Activated T-cell treated with anti-CD3 and anti-CD28 coated beads, Interleukin-2, amount 50 U/mL, for 1 hour (primary cell): Measurements from ENCODE around the gene GCNT4.
"Not testable (repeated sequence)": the region's sequence is repeated elsewhere in the genome, so short reads cannot be mapped to it uniquely, and the experiment has no call there.

Experiments used
- DNase-seq: peaks from one replicate; pipeline ENCODE4 v3.0.0-alpha.2; 2020

The GCNT4 gene, protein sequence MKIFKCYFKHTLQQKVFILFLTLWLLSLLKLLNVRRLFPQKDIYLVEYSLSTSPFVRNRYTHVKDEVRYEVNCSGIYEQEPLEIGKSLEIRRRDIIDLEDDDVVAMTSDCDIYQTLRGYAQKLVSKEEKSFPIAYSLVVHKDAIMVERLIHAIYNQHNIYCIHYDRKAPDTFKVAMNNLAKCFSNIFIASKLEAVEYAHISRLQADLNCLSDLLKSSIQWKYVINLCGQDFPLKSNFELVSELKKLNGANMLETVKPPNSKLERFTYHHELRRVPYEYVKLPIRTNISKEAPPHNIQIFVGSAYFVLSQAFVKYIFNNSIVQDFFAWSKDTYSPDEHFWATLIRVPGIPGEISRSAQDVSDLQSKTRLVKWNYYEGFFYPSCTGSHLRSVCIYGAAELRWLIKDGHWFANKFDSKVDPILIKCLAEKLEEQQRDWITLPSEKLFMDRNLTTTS

GRCh38 chr5:75052192-75053053, at the start of gene GCNT4:
Gene GCNT4 (minus strand): TSS chr5:75052558. CDS start chr5:75030037, 22,521 bp downstream.
- peak; percentile 69 for DNase-seq

- DNase-seq: not testable (repeated sequence)
These were observed 43.6 kb upstream of the GCNT4 start for GRCh38 chr5:75095956-75096355.

- no peak for DNase-seq
These were observed 39.2 kb upstream of the GCNT4 start for GRCh38 chr5:75091597-75091996.

- no peak for DNase-seq
These were observed 37.3 kb upstream of the GCNT4 start for GRCh38 chr5:75089662-75090061.

GRCh38 chr5:75089137-75089536, 36.8 kb upstream of the GCNT4 start:
- no peak for DNase-seq

DNA sequence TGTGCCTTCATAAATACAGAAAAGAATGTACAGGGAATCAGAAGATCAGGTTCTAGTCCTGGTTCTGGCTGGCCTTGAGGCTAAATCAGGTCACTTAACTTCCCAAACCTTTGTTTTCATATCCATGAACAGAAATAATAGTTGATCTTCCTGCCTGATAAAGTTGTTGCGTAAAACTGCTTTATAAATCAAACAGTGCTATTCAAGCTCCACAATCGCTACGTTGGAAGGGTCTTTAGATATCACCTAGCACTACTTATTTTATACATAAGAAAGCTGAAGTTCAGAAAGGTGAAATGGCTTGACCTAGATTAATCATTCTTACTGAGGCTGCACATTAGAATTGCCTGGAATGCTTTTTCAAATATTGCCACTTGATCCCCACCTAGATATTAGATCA, 36.3 kb upstream of the GCNT4 start:
- no peak for DNase-seq

- DNase-seq: no peak
These were observed 29.2 kb upstream of the GCNT4 start for GRCh38 chr5:75081510-75081909.

- not testable (repeated sequence) for DNase-seq
These were observed 27.0 kb upstream of the GCNT4 start for GRCh38 chr5:75079346-75079745.

DNA sequence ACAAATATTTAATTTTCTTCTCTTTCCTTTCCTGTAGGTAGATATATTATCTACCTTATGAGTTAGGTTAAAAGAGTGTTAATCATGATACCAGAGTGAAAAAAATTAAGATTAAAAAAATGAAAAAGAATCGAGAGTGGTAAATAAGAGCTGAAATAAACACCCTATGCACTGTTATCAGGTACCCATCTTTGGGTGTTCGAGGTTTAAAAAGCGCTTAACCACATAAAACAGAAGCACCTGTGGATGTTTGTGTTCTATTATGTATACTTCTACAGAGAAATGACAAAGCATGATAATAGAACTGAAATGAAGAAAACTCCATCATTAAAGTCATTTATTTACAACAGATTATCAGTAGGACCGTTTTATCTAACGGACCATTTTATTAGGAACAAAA, 25.7 kb upstream of the GCNT4 start:
- no peak for DNase-seq

GRCh38 chr5:75072061-75072460, 19.7 kb upstream of the GCNT4 start:
- no peak for DNase-seq

GRCh38 chr5:75071100-75071499, 18.7 kb upstream of the GCNT4 start:
- no peak for DNase-seq

DNA sequence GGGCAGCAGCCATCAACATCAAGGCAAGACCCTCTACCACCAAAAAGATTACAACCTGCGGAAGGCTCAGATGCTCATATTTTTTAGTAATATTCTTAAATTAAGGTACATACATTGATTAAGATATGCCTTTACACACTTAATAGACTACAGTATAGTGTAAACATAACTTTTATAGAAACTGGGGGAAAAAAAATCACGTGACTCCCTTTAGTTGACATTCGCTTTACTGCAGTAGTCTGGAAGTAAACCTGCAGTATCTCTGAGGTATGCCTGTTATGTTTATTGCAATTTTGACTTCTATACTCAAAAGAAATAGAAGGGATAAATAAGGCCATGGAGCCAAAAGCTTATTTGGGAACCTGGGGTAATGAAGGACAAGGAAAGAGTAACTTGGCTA, 15.1 kb upstream of the GCNT4 start:
- DNase-seq: no peak

DNA sequence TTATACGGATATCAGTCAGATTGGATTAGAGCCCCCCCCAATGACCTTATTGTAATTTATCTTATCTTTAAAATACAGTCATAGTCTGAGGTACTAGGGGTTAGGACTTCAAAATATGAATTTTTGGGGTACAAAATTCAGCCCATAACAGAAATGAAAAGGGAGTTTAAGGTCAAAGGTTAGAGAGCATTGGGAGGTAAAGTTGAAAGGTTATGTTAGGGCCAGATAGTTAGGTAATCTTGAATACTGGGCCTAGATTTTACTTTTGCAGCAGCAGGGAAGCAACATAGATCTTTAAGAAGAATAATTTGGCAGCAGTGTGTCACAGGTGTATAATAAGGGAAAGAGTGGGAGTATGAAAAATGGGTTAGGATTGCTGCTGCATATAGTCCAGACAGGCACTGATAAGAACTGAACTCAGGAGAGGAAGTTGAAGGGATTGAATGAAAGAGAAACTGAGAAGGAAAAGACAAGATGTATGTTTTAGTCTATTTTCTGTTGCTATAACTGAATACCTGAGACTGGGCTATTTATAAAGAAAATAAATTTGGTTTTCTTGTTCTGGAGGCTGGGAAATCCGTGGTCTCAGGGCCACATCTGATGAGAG, 10.7 kb upstream of the GCNT4 start:
- DNase-seq: no peak

DNA sequence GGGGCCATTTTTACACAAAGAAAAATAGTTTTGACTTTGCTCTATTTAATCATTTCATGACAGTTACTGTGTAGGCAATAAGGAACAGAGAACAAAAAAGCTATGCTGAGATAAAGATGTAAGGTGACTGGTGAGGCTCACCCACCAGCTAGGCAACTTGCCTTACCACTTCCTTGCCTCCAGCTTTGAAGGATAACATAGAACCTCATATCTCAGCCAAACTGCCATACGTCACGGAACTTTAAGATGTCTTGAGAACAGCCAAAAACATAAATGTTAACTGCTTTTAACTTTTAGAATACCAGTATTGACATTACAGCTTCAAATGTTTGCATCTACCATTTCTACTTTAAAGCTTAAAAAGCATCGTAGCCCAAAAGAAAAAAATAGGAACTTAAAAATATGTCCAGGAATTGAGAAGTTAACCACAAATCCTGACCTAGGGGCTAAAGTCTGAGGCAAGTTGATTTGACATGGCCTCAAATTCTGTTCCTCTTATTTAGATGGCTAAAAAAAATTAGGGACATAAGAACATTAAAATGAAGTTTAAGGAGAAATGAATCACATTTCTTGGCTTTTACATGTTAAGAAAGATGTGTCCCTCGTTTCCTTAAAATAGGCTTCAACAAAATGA, 7.7 kb upstream of the GCNT4 start:
- DNase-seq: no peak

DNA sequence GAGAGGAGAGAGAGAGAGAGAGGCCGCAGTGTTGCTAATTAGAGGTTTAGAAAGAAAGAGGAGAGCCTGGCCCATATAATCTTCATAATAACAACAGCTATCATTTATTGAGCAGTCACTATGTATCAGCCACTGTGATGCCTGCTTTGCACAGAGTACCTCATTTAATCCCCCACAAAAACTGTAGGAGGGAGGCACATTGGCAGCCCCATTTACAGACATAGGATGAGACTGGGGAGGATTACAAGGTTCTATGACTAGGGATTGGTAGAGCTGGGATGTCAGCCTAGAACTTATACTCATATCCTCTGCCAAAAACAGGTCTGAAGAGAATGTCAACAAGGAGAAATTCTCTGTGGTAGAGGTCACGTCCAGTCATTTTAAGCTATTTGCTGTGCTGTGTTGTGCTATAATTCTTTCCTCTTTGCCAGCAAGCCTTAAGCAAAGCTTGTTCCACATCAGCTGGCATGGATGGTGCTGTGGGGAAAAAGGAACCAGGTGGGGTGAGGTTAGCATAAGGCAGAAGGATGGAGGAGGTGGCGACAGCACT, 6.7 kb upstream of the GCNT4 start:
- DNase-seq: no peak

- DNase-seq: no peak
These were observed 5.2 kb upstream of the GCNT4 start for GRCh38 chr5:75057561-75057960.

DNA sequence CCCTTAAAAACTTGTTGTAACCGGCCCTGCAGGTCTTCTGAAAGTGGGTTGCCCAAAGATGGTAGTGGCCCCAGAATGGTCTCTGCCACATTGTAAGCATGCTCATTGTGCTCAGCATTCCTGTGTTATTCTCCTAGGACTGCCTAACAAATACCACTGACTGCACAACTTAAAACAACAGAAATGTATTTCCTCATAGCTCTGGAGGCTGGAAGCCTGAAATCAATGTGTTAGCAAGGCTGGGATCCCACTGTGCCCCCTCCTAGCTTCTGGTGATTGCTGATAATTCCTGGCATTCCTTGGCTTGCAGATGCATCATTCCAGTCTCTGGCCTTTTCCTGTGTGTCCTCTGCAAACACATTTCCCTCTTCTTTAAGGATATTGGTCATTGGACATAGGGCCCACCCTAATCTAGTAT, 3.4 kb upstream of the GCNT4 start:
- DNase-seq: no peak

DNA sequence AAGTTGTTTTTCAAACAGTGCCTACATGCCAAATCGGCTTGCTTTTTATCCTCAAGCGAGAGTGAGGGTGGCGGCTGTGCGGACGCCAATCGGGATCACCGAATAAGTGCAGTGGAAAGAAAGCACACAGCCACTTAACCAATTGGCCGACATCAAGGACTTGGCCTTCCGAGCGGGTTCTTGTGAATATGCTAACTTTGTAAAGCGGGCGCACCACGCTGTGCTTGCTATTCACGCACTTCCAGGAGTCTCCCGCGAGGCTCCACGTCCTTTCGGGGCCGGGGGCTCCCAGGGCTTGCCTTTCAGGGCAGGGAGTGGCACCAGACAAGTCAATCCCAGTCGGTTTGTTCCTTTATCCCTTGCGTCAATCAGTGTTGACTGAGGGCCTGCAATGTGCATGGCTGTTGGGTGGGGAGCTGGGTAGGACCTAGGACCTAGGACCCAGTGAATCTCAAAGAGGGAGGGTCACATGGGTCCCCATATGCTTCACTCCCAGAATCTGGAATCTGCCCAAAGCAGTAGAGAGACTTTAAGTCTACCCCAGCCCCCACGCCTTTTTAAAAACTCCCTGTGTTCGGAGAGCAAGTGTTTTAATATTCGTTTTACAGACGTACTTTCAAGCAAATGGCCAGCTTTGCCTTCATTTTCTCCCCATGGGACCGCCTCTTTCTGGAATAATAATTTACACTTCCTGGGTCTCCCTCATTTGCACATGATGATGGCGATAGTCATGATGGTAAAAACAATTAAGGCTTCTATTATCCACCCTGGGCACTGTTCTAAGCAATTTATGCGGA, 2.0 kb upstream of the GCNT4 start:
- DNase-seq: no peak

DNA sequence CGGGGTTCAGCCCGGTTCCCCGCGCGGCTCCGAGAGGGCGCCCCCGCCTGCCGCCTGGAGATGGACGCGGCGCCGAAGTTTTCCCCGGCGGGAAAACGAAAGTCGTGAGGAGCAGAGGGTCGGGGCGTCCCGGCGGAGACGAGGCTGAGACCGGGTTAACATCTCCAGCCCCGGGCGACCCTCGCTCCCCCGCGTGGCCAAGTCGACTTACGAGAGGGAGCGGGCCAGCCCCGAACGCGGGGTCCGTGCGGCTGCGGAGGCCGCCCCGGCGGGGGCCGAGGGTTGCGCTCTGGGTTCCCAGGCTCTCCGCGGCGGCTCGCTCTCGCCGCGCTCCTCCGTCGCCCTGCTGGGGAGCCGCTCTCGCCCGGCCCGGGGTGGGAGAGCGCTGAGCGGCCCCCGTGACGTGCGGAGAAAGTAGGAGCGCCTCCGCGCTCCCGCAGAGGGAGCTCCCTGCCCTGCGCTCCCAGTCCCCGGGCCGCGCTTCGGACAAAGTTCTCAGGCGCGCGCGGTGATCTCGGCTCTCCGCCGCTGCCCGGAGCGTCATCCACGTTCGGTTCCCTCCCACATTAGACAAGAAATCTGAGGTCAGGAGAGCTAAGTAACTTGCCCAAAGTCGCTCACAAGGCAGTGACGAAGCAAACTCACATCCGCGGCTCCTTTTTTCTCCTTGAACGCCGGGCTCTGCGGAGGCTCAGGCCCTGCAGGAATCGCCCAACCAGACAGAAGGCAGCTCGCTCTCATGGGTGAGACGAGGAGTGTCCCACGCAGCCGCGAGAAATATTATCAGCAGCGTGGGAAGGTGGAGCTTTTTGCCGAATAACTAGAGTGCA, 1.2 kb upstream of the GCNT4 start:
- peak; percentile 72 for DNase-seq

DNA sequence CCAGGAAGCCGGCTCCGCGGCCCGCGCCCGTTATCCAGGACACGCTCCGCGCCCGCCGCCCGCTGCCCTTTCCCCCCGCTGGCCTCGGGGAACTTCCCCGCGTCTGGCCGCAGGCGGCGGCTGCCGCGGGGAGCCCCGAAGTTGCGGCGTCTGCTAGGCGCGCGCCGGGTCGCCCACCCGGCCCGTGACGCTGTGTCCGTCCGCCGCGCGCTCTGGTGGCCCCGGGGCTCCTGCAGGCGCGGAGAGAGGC, 621 bp upstream of the GCNT4 start:
- no peak for DNase-seq

- DNase-seq: peak; percentile 55
These were observed 1.1 kb downstream of the GCNT4 start for GRCh38 chr5:75051217-75051751.
